Measurements from ENCODE around the gene TUBB2B. TPM values are rescaled to one million over a fixed set of nuclear protein-coding genes. Genes with fewer than 3 reads are reported as not detected.
"Not testable (repeated sequence)": the region's sequence is repeated elsewhere in the genome, so short reads cannot be mapped to it uniquely, and the experiment has no call there.

The TUBB2B gene
- total RNA-seq, 2 experiments from 2014 or later = 0.27 TPM; not detected in 1

GRCh38 chr6:3199382-3199781 lies 28.1 kb downstream of the TUBB2B start:
- no TSS peak for BruUV-seq (replicated peaks)
- H3K79me2 ChIP-seq (ENCODE audit: insufficient read depth, low read depth, low read length) = no peaks in the 10 kb centered on the region

DNA sequence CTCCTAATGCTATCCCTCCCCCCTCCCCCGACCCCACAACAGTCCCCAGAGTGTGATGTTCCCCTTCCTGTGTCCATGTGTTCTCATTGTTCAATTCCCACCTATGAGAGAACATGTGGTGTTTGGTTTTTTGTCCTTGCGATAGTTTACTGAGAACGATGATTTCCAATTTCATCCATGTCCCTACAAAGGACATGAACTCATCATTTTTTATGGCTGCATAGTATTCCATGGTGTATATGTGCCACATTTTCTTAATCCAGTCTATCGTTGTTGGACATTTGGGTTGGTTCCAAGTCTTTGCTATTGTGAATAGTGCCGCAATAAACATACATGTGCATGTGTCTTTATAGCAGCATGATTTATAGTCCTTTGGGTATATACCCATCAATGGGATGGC lies 29.7 kb downstream of the TUBB2B start:
- not testable (repeated sequence) for H3K79me2 ChIP-seq (ENCODE audit: insufficient read depth, low read depth, low read length); H3K4me3 ChIP-seq (ENCODE audit: low read depth, low read length, poor library complexity, severe bottlenecking)

More at GRCh38 chr6:3199382-3199781, 28.1 kb downstream of the TUBB2B start:
- Histone ChIP-seq H3K27ac (ENCODE audit: low read depth, low read length, poor library complexity, severe bottlenecking) (no peak overlapping the region), H3K4me2 (ENCODE audit: low read length) (no peak overlapping the region), H3K36me3 (ENCODE audit: insufficient read depth, low read length) (no peaks in the 10 kb centered on the region), H3K4me1 (ENCODE audit: insufficient read depth, low read length, poor library complexity, severe bottlenecking) (peaks cover 19% of the 10 kb centered on the region), H2AFZ (ENCODE audit: low read length) (no peak overlapping the region), H4K20me1 (ENCODE audit: insufficient read depth, low read length) (no peaks in the 10 kb centered on the region), H3K9me3 (ENCODE audit: low read length) (no peaks in the 10 kb centered on the region), H3K9me2 (ENCODE audit: insufficient read depth, low read length) (no peaks in the 10 kb centered on the region), H3K4me3 (ENCODE audit: low read depth, low read length, poor library complexity, severe bottlenecking) (no peak overlapping the region)
- CTCF ChIA-PET (ENCODE audit: unreplicated experiment) = no interaction called here
- no peak for DNase-seq (ENCODE audit: low spot score)
- intact Hi-C loops (cut with micrococcal nuclease; ENCODE audit: unreplicated experiment) = no loop called here
- POLR2A ChIA-PET = no interaction called here
- TF ChIP-seq EZH2phosphoT487 (IDR thresholded peaks at IDR 0.05; ENCODE audit: borderline replicate concordance, low read depth, low read length) = no peak
- TF ChIP-seq, protein P1, sequence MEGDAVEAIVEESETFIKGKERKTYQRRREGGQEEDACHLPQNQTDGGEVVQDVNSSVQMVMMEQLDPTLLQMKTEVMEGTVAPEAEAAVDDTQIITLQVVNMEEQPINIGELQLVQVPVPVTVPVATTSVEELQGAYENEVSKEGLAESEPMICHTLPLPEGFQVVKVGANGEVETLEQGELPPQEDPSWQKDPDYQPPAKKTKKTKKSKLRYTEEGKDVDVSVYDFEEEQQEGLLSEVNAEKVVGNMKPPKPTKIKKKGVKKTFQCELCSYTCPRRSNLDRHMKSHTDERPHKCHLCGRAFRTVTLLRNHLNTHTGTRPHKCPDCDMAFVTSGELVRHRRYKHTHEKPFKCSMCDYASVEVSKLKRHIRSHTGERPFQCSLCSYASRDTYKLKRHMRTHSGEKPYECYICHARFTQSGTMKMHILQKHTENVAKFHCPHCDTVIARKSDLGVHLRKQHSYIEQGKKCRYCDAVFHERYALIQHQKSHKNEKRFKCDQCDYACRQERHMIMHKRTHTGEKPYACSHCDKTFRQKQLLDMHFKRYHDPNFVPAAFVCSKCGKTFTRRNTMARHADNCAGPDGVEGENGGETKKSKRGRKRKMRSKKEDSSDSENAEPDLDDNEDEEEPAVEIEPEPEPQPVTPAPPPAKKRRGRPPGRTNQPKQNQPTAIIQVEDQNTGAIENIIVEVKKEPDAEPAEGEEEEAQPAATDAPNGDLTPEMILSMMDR (conservative IDR thresholded peaks at IDR 0.05; ENCODE audit: low read length) = no peak

DNA sequence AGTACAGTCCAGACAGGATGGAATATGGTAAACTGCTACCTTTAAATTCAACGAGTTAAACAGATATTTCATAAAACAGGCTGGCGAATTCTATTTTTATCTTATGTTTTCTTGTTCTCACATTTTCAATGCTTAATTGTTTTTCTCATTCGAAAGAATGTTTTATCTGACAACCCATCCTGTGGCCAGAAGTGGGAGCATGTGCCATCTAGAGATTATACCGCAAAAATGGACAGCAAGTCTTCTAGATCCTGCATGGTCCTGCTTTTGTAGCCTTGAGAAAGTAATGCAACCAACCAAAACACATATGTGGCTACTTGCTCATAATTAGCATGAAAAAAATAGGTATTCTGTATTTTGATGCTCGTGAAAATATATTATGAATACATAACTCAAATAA lies 30.7 kb downstream of the TUBB2B start:
- Histone ChIP-seq H3K9me3 (ENCODE audit: low read length) (no peaks in the 10 kb centered on the region), H3K27ac (ENCODE audit: low read depth, low read length, poor library complexity, severe bottlenecking) (no peak overlapping the region), H3K4me1 (ENCODE audit: insufficient read depth, low read length, poor library complexity, severe bottlenecking) (no peaks in the 10 kb centered on the region), H3K4me3 (ENCODE audit: low read depth, low read length, poor library complexity, severe bottlenecking) (no peak overlapping the region), H3K79me2 (ENCODE audit: insufficient read depth, low read depth, low read length) (no peaks in the 10 kb centered on the region), H2AFZ (ENCODE audit: low read length) (no peak overlapping the region), H3K36me3 (ENCODE audit: insufficient read depth, low read length) (no peaks in the 10 kb centered on the region), H4K20me1 (ENCODE audit: insufficient read depth, low read length) (no peaks in the 10 kb centered on the region), H3K9me2 (ENCODE audit: insufficient read depth, low read length) (no peaks in the 10 kb centered on the region), H3K4me2 (ENCODE audit: low read length) (no peak overlapping the region)
- CTCF ChIA-PET (ENCODE audit: unreplicated experiment) = no interaction called here
- no TSS peak for BruUV-seq (replicated peaks)
- DNase-seq (ENCODE audit: low spot score) = no peak
- intact Hi-C loops (cut with micrococcal nuclease; ENCODE audit: unreplicated experiment) = no loop called here
- POLR2A ChIA-PET = no interaction called here
- TF ChIP-seq EZH2phosphoT487 (IDR thresholded peaks at IDR 0.05; ENCODE audit: borderline replicate concordance, low read depth, low read length) = no peak
- TF ChIP-seq, protein P1 (conservative IDR thresholded peaks at IDR 0.05; ENCODE audit: low read length) = no peak

More for the DNA sequence above, 29.7 kb downstream of the TUBB2B start:
- H3K27ac ChIP-seq (ENCODE audit: low read depth, low read length, poor library complexity, severe bottlenecking); BruUV-seq (replicated peaks); CTCF ChIA-PET (ENCODE audit: unreplicated experiment); H3K36me3 ChIP-seq (ENCODE audit: insufficient read depth, low read length); H3K9me2 ChIP-seq (ENCODE audit: insufficient read depth, low read length); H3K4me2 ChIP-seq (ENCODE audit: low read length); H3K4me1 ChIP-seq (ENCODE audit: insufficient read depth, low read length, poor library complexity, severe bottlenecking); H3K9me3 ChIP-seq (ENCODE audit: low read length); H4K20me1 ChIP-seq (ENCODE audit: insufficient read depth, low read length); H2AFZ ChIP-seq (ENCODE audit: low read length); intact Hi-C loops (cut with micrococcal nuclease; ENCODE audit: unreplicated experiment); DNase-seq (ENCODE audit: low spot score); POLR2A ChIA-PET: not testable (repeated sequence)

All from OCI-LY7 (cell line).